ENCODE measurements around the gene NUDT14. TPM values are rescaled to one million over a fixed set of nuclear protein-coding genes. Genes with fewer than 3 reads are reported as not detected.

Gene NUDT14
- total RNA-seq, 4 donors from 2014 or later = 11.0 to 22.3 (median 13.2) TPM; not detected in 1

- H3K27me3 ChIP-seq = no peaks in the 10 kb centered on the region
- no peaks in the 10 kb centered on the region for H3K4me1 ChIP-seq
- H3K36me3 ChIP-seq = no peaks in the 10 kb centered on the region
- peaks cover 0 to 6% of the 10 kb centered on the region in 2 donors for H3K9me3 ChIP-seq
- H3K4me3 ChIP-seq = no peak overlapping the region
- DNase-seq = no peak
- TF ChIP-seq POLR2A (IDR thresholded peaks at IDR 0.05) (no peak), CTCF (IDR thresholded peaks at IDR 0.05) (no peak)
- intact Hi-C loops (cut with DNase I; ENCODE audit: low total_unique reads) = no loop called here
- H3K27ac ChIP-seq = no peak overlapping the region
Observed at GRCh38 chr14:105137481-105138020, 43.6 kb downstream of the NUDT14 start.

GRCh38 chr14:105136401-105137322 is 44.5 kb downstream of the NUDT14 start:
- Histone ChIP-seq H3K9me3 (peaks cover 0 to 6% of the 10 kb centered on the region in 2 donors), H3K4me3 (no peak overlapping the region), H3K36me3 (no peaks in the 10 kb centered on the region), H3K27me3 (no peaks in the 10 kb centered on the region), H3K4me1 (no peaks in the 10 kb centered on the region), H3K27ac (no peak overlapping the region)
- intact Hi-C loops (cut with DNase I; ENCODE audit: low total_unique reads) = no loop called here
- DNase-seq = no peak
- TF ChIP-seq CTCF (IDR thresholded peaks at IDR 0.05) (no peak), POLR2A (IDR thresholded peaks at IDR 0.05) (no peak)

GRCh38 chr14:105135700-105136395 is 45.3 kb downstream of the NUDT14 start:
- intact Hi-C loops (cut with DNase I; ENCODE audit: low total_unique reads) = no loop called here
- H3K27ac ChIP-seq = no peak overlapping the region
- H3K4me3 ChIP-seq = no peak overlapping the region
- no peaks in the 10 kb centered on the region for H3K4me1 ChIP-seq
- H3K36me3 ChIP-seq = no peaks in the 10 kb centered on the region
- no peaks in the 10 kb centered on the region for H3K27me3 ChIP-seq
- peaks cover 0 to 12% of the 10 kb centered on the region in 2 donors for H3K9me3 ChIP-seq
- no peak for DNase-seq
- TF ChIP-seq CTCF (IDR thresholded peaks at IDR 0.05) = no peak
- TF ChIP-seq POLR2A (IDR thresholded peaks at IDR 0.05) = no peak

GRCh38 chr14:105132921-105133654 is 48.0 kb downstream of the NUDT14 start:
- no peaks in the 10 kb centered on the region for H3K4me1 ChIP-seq
- H3K4me3 ChIP-seq = no peak overlapping the region
- peaks cover 0 to 6% of the 10 kb centered on the region in 2 donors for H3K9me3 ChIP-seq
- no peak overlapping the region for H3K27ac ChIP-seq
- intact Hi-C loops (cut with DNase I; ENCODE audit: low total_unique reads) = no loop called here
- no peak for TF ChIP-seq CTCF (IDR thresholded peaks at IDR 0.05)
- TF ChIP-seq POLR2A (IDR thresholded peaks at IDR 0.05) = no peak
- no peaks in the 10 kb centered on the region for H3K36me3 ChIP-seq
- no peak for DNase-seq
- H3K27me3 ChIP-seq = no peaks in the 10 kb centered on the region
